Liver (tissue), 9 donors: ENCODE measurements around the gene COL24A1. TPM values are rescaled to one million over a fixed set of nuclear protein-coding genes. Genes with fewer than 3 reads are reported as not detected.

Experiments
- DNase-seq: peaks from one replicate; pipeline ENCODE4 v3.0.0-alpha.2; 2017; ENCODE audit warnings: low spot score
- H3K27ac ChIP-seq, 2 donors: one replicate each; pipeline ENCODE4 v1.7.0; 2013; ENCODE audit warnings: inconsistent platforms in 2 of 2, low read length in 2 of 2, control low read depth in 1 of 2, low read depth in 1 of 2, mild to moderate bottlenecking in 1 of 2
- H3K27me3 ChIP-seq, 4 donors: one replicate each; pipeline versions ENCODE4 v1.6.1 to v1.7.0; 2013; ENCODE audit warnings: low read length in 3 of 4, inconsistent platforms in 1 of 4, mild to moderate bottlenecking in 1 of 4, moderate library complexity in 1 of 4; ENCODE audit not compliant: control insufficient read depth in 4 of 4, insufficient read depth in 4 of 4
- H3K36me3 ChIP-seq, 4 donors: one replicate each; pipeline versions ENCODE4 v1.6.1 to v1.7.0; 2013; ENCODE audit warnings: low read length in 3 of 4, mild to moderate bottlenecking in 3 of 4, low read depth in 1 of 4, moderate library complexity in 1 of 4; ENCODE audit not compliant: control insufficient read depth in 4 of 4, insufficient read depth in 3 of 4
- H3K4me1 ChIP-seq, 4 donors: one replicate each; pipeline versions ENCODE4 v1.6.1 to v1.7.0; 2013; ENCODE audit warnings: low read length in 3 of 4, mild to moderate bottlenecking in 3 of 4, moderate library complexity in 1 of 4; ENCODE audit not compliant: control insufficient read depth in 4 of 4, insufficient read depth in 4 of 4
- H3K4me3 ChIP-seq, 3 donors: one replicate each; pipeline versions ENCODE4 v1.6.1 to v1.7.0; 2013; ENCODE audit warnings: low read length in 3 of 3, control low read depth in 1 of 3, low read depth in 1 of 3, mild to moderate bottlenecking in 1 of 3
- H3K9ac ChIP-seq, 2 donors: one replicate each; pipeline ENCODE4 v1.7.0; 2013; ENCODE audit warnings: low read length in 2 of 2, mild to moderate bottlenecking in 2 of 2, moderate library complexity in 2 of 2, control low read depth in 1 of 2, low read depth in 1 of 2
- H3K9me3 ChIP-seq, 4 donors: one replicate each; pipeline versions ENCODE4 v1.6.1 to v1.7.0; 2013; ENCODE audit warnings: low read length in 3 of 4; ENCODE audit not compliant: control insufficient read depth in 4 of 4
- FOXA2 ChIP-seq: IDR thresholded peaks from 2 replicates; pipeline ENCODE4 v1.6.1; 2016; ENCODE audit warnings: antibody characterized with exemption
- GABPA ChIP-seq, 2 donors: IDR thresholded peaks in 1 of 2; conservative IDR thresholded peaks in 1 of 2; 2 replicates each; pipeline ENCODE4 v1.6.1; 2016; ENCODE audit warnings: antibody characterized with exemption in 2 of 2, mild to moderate bottlenecking in 1 of 2, moderate library complexity in 1 of 2
- HNF4A ChIP-seq, 2 donors: conservative IDR thresholded peaks; 2 replicates each; pipeline ENCODE4 v1.6.1; 2016; ENCODE audit warnings: antibody characterized with exemption in 2 of 2, mild to moderate bottlenecking in 2 of 2
- HNF4G ChIP-seq: IDR thresholded peaks from 2 replicates; pipeline ENCODE4 v1.6.1; 2016; ENCODE audit warnings: antibody characterized with exemption
- JUND ChIP-seq, 2 donors: IDR thresholded peaks; 2 replicates each; pipeline ENCODE4 v1.6.1; 2016; ENCODE audit warnings: antibody characterized with exemption in 2 of 2
- NR2F2 ChIP-seq: IDR thresholded peaks from 2 replicates; pipeline ENCODE4 v1.6.1; 2016; ENCODE audit warnings: antibody characterized with exemption
- RAD21 ChIP-seq, 2 donors: IDR thresholded peaks; 2 replicates each; pipeline ENCODE4 v1.6.1; 2016; ENCODE audit warnings: antibody characterized with exemption in 2 of 2, mild to moderate bottlenecking in 2 of 2
- RXRA ChIP-seq, 2 donors: IDR thresholded peaks; 2 replicates each; pipeline ENCODE4 v1.6.1; 2017 to 2018; ENCODE audit warnings: antibody characterized with exemption in 2 of 2, mild to moderate bottlenecking in 1 of 2
- SP1 ChIP-seq: IDR thresholded peaks from 2 replicates; pipeline ENCODE4 v1.6.1; 2018; ENCODE audit warnings: antibody characterized with exemption, mild to moderate bottlenecking
- YY1 ChIP-seq: IDR thresholded peaks from 2 replicates; pipeline ENCODE4 v1.6.1; 2016; ENCODE audit warnings: antibody characterized with exemption, mild to moderate bottlenecking
- WGBS: extraction: QIAGEN DNeasy Blood & Tissue Kit; methylation state at CpG from one replicate; pipeline ENCODE4 v1.1.7; 2013; 5-methylcytosine and 5-hydroxymethylcytosine counted together
- polyA plus RNA-seq, 2 donors: library from polyadenylated mRNA; stranded (reverse) in 1 of 2; unstranded in 1 of 2; fragments of 200-250 nt in 1 of 2; fragments of >200 nt in 1 of 2; fragmentation: Nextera tagmentation in 1 of 2; extraction: Ambion mirVana in 1 of 2; gene quantifications; one replicate each; pipeline versions ENCODE4 v1.2.1 to v1.2.3, GENCODE V29; 2013 to 2015
- total RNA-seq, 2 donors: library from RNA; depleted of rRNA; stranded (reverse); fragments of >200 nt; gene quantifications; one replicate each; pipeline ENCODE4 v1.2.3, GENCODE V29; 2014
- TF ChIP-seq, protein P1 (sequence below): IDR thresholded peaks from 2 replicates; pipeline ENCODE4 v1.6.1; 2016; ENCODE audit warnings: antibody characterized with exemption
- TF ChIP-seq, protein P2 (sequence below): IDR thresholded peaks from 2 replicates; pipeline ENCODE4 v1.6.1; 2016; ENCODE audit warnings: antibody characterized with exemption
- TF ChIP-seq, protein P3 (sequence below): IDR thresholded peaks from 2 replicates; pipeline ENCODE4 v1.6.1; 2016; ENCODE audit warnings: antibody characterized with exemption
- TF ChIP-seq, protein P4 (sequence below): fragments of 150-350 bp; IDR thresholded peaks from 2 replicates; pipeline ENCODE4 v1.5.1; 2017; ENCODE audit warnings: improper control_type of control experiment, low read depth, low read length; ENCODE audit not compliant: missing input control
- TF ChIP-seq, protein P5 (sequence below): IDR thresholded peaks from 2 replicates; pipeline ENCODE4 v1.6.1; 2016; ENCODE audit warnings: antibody characterized with exemption, mild to moderate bottlenecking
- donor health status: healthy.
- donor health status: healthy.
- donor health status: healthy.
- donor health status: healthy.
- donor health status: healthy.

COL24A1 gene
- total and polyA plus RNA-seq, 4 donors = under 0.01 to 0.28 (median 0.01) TPM; not detected in 1

DNA sequence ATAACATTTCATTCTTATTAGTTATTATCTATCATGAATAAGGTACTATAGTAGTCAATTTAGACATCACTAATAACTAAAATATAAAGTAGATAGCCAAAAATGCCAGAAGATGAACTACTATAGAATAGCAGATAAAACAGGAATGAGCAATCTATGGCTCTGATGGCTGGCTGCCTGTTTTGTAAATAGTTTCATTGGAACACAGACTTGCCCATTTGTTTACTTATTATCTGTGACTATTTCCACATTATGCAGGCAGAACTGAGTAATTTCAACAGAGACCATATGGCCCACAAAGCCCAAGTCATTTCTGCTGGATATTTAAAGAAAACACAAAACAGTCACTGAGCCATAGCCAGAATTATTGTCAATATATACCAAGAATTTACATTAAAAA is 222.1 kb downstream of the COL24A1 start (continued):
- TF ChIP-seq, protein P1, sequence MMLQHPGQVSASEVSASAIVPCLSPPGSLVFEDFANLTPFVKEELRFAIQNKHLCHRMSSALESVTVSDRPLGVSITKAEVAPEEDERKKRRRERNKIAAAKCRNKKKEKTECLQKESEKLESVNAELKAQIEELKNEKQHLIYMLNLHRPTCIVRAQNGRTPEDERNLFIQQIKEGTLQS = no peak
- TF ChIP-seq, protein P2, sequence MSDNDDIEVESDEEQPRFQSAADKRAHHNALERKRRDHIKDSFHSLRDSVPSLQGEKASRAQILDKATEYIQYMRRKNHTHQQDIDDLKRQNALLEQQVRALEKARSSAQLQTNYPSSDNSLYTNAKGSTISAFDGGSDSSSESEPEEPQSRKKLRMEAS = no peak

DNA sequence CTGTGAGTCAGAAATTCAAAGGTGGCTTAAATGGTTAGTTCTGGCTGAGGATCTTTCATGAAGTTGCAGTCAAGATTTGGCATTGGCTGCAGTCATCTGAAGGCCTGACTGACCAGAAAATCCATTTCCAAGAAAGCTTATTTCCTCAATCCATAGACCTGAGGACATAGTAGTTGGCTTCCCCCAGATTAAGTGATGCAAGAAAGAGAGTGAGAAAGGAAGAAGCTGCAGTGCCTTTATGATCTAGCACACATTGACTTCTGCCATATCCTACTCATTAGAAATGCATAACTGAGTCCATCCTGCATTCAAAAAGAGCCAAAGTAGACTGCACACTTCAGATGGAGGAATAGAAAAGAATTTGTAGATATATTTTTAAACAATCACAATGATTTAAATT is 222.6 kb downstream of the COL24A1 start:
- H3K27me3 ChIP-seq = no peaks in the 10 kb centered on the region
- H3K36me3 ChIP-seq = no peaks in the 10 kb centered on the region
- H3K4me1 ChIP-seq = peaks cover 0 to 15% (median 9%) of the 10 kb centered on the region in 4 donors
- H3K4me3 ChIP-seq = no peak overlapping the region
- no peak overlapping the region for H3K9ac ChIP-seq
- TF ChIP-seq, protein P2 = no peak
- TF ChIP-seq RAD21 (IDR thresholded peaks at IDR 0.05) = no peak
- TF ChIP-seq SP1 = no peak
- TF ChIP-seq HNF4A (conservative IDR thresholded peaks at IDR 0.05) = no peak
- TF ChIP-seq JUND (IDR thresholded peaks at IDR 0.05) = no peak
- no peak for TF ChIP-seq NR2F2
- TF ChIP-seq GABPA (IDR thresholded peaks at IDR 0.05 in 1 of 2, conservative IDR thresholded peaks at IDR 0.05 in 1 of 2) = no peak
- TF ChIP-seq, protein P3, sequence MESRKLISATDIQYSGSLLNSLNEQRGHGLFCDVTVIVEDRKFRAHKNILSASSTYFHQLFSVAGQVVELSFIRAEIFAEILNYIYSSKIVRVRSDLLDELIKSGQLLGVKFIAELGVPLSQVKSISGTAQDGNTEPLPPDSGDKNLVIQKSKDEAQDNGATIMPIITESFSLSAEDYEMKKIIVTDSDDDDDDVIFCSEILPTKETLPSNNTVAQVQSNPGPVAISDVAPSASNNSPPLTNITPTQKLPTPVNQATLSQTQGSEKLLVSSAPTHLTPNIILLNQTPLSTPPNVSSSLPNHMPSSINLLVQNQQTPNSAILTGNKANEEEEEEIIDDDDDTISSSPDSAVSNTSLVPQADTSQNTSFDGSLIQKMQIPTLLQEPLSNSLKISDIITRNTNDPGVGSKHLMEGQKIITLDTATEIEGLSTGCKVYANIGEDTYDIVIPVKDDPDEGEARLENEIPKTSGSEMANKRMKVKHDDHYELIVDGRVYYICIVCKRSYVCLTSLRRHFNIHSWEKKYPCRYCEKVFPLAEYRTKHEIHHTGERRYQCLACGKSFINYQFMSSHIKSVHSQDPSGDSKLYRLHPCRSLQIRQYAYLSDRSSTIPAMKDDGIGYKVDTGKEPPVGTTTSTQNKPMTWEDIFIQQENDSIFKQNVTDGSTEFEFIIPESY = no peak
- TF ChIP-seq, protein P4, sequence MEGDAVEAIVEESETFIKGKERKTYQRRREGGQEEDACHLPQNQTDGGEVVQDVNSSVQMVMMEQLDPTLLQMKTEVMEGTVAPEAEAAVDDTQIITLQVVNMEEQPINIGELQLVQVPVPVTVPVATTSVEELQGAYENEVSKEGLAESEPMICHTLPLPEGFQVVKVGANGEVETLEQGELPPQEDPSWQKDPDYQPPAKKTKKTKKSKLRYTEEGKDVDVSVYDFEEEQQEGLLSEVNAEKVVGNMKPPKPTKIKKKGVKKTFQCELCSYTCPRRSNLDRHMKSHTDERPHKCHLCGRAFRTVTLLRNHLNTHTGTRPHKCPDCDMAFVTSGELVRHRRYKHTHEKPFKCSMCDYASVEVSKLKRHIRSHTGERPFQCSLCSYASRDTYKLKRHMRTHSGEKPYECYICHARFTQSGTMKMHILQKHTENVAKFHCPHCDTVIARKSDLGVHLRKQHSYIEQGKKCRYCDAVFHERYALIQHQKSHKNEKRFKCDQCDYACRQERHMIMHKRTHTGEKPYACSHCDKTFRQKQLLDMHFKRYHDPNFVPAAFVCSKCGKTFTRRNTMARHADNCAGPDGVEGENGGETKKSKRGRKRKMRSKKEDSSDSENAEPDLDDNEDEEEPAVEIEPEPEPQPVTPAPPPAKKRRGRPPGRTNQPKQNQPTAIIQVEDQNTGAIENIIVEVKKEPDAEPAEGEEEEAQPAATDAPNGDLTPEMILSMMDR = no peak
- no peak for TF ChIP-seq RXRA (IDR thresholded peaks at IDR 0.05)
- no peak for DNase-seq
- no peak overlapping the region for H3K27ac ChIP-seq
- H3K9me3 ChIP-seq = no peaks in the 10 kb centered on the region

DNA sequence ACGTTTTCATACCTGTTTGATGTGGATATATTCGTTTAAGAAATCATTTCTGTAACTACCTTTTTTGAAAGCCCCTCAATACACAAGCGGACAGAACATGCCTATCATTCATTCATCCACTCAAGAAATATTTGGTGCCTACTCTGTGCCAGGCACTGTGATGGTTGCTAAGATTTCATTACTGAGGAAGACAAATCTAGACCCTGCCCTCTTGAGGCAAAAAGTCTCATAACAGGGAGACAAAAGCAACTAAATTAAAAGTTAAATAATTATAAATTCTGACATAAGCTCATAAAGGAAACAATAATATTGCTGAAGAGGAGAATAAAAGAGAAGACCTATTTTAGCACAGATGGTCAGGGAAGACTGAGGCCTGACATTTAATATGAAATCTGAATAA is 244.8 kb downstream of the COL24A1 start:
- TF ChIP-seq RAD21 (IDR thresholded peaks at IDR 0.05) (peak in 1 of 2 donors; percentile 34), GABPA (IDR thresholded peaks at IDR 0.05 in 1 of 2, conservative IDR thresholded peaks at IDR 0.05 in 1 of 2) (no peak)
- 49% methylated on average over 3 of the region's 3 CpGs for WGBS
- Histone ChIP-seq H3K27ac (no peak overlapping the region), H3K4me1 (no peaks in the 10 kb centered on the region), H3K9me3 (no peaks in the 10 kb centered on the region), H3K4me3 (no peak overlapping the region), H3K9ac (no peak overlapping the region), H3K27me3 (no peaks in the 10 kb centered on the region), H3K36me3 (no peaks in the 10 kb centered on the region)
- DNase-seq = no peak

DNA sequence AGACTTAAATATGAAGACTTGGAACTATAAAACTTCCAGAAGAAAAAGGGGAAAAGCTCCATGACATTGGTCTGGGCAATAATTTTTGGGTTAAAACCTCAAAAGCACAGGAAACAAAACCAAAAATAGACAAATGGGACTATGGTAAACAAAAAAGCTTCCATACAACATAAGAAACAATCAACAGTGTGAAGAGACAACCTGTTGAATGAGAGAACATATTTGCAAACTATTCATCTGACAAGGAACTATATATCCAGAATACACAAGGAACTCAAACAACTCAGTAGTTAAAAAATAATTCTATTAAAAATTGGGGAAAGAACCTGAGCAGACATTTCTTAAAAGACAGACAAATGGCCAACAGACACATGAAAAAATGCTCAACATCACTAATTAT is 255.7 kb downstream of the COL24A1 start:
- no peak overlapping the region for H3K9ac ChIP-seq
- no peak overlapping the region for H3K27ac ChIP-seq
- H3K36me3 ChIP-seq = no peaks in the 10 kb centered on the region
- TF ChIP-seq HNF4G (no peak), FOXA2 (no peak), YY1 (no peak)
- TF ChIP-seq, protein P5, sequence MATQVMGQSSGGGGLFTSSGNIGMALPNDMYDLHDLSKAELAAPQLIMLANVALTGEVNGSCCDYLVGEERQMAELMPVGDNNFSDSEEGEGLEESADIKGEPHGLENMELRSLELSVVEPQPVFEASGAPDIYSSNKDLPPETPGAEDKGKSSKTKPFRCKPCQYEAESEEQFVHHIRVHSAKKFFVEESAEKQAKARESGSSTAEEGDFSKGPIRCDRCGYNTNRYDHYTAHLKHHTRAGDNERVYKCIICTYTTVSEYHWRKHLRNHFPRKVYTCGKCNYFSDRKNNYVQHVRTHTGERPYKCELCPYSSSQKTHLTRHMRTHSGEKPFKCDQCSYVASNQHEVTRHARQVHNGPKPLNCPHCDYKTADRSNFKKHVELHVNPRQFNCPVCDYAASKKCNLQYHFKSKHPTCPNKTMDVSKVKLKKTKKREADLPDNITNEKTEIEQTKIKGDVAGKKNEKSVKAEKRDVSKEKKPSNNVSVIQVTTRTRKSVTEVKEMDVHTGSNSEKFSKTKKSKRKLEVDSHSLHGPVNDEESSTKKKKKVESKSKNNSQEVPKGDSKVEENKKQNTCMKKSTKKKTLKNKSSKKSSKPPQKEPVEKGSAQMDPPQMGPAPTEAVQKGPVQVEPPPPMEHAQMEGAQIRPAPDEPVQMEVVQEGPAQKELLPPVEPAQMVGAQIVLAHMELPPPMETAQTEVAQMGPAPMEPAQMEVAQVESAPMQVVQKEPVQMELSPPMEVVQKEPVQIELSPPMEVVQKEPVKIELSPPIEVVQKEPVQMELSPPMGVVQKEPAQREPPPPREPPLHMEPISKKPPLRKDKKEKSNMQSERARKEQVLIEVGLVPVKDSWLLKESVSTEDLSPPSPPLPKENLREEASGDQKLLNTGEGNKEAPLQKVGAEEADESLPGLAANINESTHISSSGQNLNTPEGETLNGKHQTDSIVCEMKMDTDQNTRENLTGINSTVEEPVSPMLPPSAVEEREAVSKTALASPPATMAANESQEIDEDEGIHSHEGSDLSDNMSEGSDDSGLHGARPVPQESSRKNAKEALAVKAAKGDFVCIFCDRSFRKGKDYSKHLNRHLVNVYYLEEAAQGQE = no peak
- DNase-seq = no peak
- H3K4me1 ChIP-seq = no peaks in the 10 kb centered on the region
- H3K9me3 ChIP-seq = peaks cover 0 to 5% (median 0%) of the 10 kb centered on the region in 4 donors
- no peaks in the 10 kb centered on the region for H3K27me3 ChIP-seq
- no peak overlapping the region for H3K4me3 ChIP-seq
